C4-2B (cell line): ENCODE measurements around the gene SLC35A3.

ENCODE experiments used
- CTCF ChIP-seq: fragments of 450-650 bp; conservative IDR thresholded peaks from 2 replicates; pipeline ENCODE4 v1.5.1; 2017; ENCODE audit warnings: mild to moderate bottlenecking
- ZFX ChIP-seq: fragments of 450-650 bp; IDR thresholded peaks from 2 replicates; pipeline ENCODE4 v1.6.1; 2017

- TF ChIP-seq CTCF (no peak), ZFX (no peak)
Observed at GRCh38 chr1:99957818-99958217, 12.0 kb upstream of the SLC35A3 start.
